Measurements from ENCODE around the gene UBL7. TPM values are rescaled to one million over a fixed set of nuclear protein-coding genes. Genes with fewer than 3 reads are reported as not detected.
A peak's percentile ranks its signal among the peaks of the same experiment; 100 is the strongest.
"Not testable (repeated sequence)": the region's sequence is repeated elsewhere in the genome, so short reads cannot be mapped to it uniquely, and the experiment has no call there.

UBL7 gene, protein sequence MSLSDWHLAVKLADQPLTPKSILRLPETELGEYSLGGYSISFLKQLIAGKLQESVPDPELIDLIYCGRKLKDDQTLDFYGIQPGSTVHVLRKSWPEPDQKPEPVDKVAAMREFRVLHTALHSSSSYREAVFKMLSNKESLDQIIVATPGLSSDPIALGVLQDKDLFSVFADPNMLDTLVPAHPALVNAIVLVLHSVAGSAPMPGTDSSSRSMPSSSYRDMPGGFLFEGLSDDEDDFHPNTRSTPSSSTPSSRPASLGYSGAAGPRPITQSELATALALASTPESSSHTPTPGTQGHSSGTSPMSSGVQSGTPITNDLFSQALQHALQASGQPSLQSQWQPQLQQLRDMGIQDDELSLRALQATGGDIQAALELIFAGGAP
- total RNA-seq: 94.0 TPM

DNA sequence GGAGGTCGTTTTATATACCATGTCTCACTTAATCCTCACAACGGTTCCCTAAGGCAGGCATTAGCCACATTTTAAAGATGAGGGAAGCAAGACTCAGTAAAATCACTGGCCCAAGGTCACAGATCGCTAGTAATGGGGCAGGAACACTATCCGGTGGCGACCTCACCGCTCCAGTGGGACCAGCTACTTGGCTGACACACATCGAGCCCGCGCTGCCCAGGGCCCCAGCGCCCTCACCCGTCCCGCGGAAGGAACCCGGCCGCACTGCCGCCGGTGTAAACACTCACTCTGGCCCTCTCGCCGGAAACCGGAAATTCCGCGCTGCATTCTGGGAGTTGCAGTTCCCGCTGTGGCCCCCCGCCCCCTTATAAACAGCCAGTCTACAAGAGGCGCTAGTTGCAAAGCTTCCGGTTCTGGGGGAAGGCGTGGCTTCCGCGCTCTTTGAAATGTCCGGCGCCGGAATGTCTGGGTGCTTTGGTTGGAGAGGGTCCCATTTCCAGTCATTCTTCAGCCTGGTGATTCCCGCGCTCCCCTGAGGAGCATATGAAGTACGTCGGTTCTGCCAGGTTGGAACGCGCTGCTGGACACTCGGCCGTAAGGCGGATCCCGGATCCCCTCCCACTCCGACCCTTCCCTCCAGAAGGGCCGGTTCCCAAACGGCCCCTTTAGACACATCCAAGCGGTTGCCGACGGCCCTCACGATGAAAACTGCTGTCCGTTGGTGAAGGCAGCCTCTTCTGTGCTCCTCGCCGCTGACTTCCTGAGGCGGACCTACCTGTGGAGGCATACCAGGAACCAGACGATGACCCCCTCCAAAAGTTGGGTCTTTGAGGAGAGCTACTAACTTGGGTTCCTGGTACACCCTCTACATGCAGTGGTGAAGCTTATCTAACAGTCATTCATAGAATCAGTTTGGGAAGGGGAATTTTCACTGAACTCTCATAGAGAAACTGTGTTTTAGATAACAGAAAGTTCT is at the start of gene UBL7:
Gene UBL7, minus strand, starts transcription at position 290 of the 976 bp plus-strand sequence. CDS start 2,293 bp downstream, outside the sequence.
- DNase-seq (ENCODE audit: low read depth in 2 of 3, low spot score in 2 of 3): peak; percentile 87 to 98 (median 96)

DNA sequence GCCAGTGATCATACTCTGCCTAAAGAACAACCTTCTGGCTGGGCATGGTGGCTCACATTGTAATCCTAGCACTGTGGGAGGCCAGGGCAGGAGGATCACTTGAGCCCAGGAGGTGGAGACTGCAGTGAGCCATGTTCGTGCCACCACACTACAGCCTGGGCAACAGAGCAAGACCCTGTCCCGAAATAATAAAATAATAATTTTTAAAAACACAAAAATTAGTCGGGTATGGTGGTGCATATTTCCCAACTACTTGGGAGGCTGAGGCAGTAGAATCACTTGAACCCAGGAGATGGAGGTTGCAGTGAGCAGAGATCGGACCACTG is 45.5 kb upstream of the UBL7 start:
- no peak for DNase-seq (ENCODE audit: low read depth in 2 of 3, low spot score in 2 of 3)

DNA sequence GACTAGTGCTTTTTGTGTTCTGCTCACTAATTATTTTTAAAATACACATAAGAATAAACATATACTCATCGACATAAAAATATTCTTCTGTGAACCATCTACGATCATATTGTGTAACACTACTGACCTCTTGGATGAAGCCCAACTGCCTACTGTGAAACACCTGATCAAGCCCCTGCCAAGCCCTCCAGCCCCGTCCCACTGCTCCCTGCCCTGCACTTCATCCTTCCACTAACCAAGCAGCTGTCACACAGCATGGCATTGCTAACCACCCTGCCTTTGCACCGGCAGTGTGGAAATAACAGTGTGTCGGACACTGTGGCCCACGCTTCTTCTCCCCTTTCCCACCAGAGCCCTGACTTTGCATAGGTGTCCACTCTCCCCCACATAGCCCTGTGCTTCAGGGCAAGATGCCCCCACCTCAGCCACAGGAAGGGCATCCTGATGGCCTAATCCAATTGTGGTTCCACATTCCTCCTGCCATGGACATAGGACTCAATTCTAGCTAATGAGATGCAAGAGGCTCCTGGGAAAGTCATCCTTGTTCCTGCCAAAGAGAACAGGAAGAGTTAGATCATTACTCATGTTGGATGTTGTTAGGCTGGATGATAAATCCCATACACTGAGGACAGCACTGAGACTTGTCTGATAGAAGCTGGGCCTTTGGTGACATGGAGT is 45.0 kb upstream of the UBL7 start:
- no peak for DNase-seq (ENCODE audit: low read depth in 2 of 3, low spot score in 2 of 3)

DNA sequence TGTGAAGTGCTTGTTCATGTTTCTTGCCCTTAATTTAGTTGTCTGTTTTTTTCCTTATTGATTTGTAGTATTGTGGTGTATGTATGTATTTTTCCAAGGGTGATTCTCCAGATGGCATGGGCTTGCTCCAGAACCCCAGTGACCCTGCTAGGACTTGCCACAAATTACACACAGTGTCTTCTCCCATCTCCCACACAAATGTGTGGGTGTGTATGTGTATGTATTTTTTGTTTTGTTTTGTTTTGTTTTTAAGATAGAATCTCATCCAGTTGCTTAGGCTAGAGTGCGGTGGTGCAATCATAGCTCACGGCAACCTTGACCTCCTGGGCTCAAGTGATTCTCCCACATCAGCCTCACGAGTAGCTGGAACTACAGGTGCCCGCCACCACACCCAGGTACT is 43.9 kb upstream of the UBL7 start:
- no peak for DNase-seq (ENCODE audit: low read depth in 2 of 3, low spot score in 2 of 3)

DNA sequence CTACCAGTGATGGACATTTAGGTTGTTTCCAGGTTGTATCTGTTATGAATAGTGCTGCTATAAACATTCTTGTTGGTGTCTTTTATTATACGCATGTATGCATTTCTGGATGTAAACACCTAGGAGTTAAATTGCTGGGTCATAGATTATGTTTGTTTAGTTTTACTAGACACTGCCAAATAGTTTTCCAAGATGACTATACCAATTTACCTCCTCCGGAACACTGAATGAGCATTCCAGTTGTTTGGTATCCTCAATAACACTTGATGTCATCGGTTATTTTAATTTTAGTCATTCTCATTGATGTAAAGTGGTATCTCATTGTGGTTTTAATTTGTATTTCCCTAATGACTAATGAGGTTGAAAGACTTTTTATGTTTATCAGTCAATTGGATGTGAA is 43.5 kb upstream of the UBL7 start:
- DNase-seq (ENCODE audit: low read depth in 2 of 3, low spot score in 2 of 3): no peak

DNA sequence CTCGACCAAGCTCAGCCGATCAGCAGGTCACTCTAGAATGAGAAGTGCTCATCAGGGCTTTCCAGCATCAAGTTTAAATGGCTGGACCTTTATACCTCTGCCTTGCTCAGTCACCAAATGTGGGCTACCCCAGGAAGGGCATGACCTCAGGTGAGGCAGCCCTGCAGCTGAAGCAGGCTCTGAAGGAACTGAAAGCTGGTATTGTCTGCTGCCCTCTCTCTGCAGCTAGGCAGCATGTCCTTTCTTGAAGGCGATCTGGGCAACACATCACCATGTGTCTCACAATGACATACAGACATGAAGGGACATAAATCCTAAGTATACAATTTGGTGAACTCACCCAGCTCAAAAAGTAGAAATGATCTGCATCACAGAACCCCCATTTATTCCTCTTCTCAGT is 41.3 kb upstream of the UBL7 start:
- no peak for DNase-seq (ENCODE audit: low read depth in 2 of 3, low spot score in 2 of 3)

DNA sequence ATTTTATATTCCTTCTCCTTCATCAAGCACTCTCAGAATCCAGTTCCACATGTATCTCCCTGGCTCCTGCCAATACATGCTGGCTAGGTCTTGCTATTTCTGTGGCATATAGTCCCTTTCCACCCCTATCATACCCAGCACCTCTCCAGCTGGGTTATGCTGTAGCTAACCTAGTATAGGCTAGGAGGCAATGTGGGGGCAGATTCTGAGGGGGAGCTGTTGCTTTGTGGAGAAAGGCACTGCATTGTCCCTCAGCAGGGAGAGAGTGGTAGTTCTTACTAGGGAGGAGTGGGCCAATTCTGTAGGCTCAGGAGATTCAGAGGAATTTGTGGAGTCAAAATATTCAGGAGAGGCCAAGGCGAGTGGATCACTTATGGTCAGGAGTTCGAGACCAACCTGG is 39.4 kb upstream of the UBL7 start:
- DNase-seq (ENCODE audit: low read depth in 2 of 3, low spot score in 2 of 3): no peak

DNA sequence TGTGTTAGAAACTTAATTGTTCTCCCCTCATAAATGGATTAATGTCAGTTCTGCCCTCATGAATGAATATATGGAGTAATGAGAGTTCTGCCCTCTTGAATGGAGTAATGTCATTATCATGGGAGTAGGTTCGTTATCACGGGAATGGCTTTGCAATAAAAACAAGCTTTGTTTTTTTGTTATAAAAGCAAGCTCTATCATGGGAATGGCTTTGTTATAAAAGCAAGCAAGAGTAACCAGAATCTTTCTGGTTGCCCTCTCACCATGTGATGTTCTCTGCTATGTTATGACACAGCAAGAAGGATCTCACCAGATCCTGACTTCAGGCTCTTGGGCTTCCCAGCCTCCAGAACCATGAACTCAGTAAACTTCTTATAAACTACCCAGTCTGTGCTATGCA is 38.4 kb upstream of the UBL7 start:
- DNase-seq (ENCODE audit: low read depth in 2 of 3, low spot score in 2 of 3): no peak

DNA sequence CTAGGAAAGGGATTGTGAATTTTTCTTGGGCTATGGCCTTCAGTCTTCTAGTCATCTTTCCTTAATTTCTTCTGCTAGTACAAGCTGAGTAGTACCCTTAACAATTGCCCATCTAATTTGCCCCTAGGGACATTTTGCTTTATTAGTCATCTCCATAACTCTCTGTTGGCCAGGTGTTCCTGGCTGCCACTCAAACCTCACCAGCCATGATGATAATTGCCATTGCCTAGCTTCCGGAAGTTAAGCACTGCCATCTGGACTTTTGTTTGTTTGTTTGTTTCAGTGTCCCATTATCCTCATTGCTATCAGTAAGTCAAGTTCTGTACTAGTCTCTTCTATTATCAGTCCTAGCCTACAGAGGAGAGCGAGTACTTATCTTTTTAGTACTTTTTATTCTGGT is 36.6 kb upstream of the UBL7 start:
- no peak for DNase-seq (ENCODE audit: low read depth in 2 of 3, low spot score in 2 of 3)

DNA sequence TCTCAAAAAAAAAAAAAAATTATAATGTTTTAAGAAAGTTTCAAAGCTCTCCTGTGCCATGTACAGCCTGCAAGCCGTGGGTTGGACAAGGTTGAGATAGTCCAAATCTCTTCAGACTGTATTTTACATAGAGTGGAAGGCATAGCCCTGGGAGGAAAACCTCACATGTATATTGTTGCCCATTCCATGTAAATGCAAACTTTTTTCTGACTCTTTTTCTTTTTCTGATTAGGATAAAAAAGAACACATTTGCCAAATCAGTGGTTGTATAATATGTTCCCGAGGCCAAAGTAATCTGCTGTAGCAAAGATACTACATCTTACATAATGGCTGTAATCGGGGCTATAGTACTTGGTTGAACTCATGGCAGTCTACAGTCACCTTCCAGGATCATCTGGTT is 35.7 kb upstream of the UBL7 start:
- no peak for DNase-seq (ENCODE audit: low read depth in 2 of 3, low spot score in 2 of 3)

DNA sequence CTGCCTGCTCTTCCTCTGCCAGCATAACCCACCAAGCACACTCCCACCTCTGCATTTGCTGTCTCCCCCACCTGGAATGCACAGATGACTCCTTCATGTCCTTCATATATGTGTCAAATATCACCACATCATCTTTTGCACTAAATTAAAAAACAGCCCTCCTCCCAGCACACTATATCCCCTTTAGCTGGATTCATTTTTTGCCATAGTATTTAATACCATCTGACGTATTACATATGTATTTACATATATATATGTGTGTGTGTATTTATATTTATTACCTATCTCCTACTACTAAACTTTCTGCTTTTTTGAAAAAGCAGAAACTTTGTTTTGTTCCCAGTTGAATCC is 29.4 kb upstream of the UBL7 start:
- no peak for DNase-seq (ENCODE audit: low read depth in 2 of 3, low spot score in 2 of 3)

DNA sequence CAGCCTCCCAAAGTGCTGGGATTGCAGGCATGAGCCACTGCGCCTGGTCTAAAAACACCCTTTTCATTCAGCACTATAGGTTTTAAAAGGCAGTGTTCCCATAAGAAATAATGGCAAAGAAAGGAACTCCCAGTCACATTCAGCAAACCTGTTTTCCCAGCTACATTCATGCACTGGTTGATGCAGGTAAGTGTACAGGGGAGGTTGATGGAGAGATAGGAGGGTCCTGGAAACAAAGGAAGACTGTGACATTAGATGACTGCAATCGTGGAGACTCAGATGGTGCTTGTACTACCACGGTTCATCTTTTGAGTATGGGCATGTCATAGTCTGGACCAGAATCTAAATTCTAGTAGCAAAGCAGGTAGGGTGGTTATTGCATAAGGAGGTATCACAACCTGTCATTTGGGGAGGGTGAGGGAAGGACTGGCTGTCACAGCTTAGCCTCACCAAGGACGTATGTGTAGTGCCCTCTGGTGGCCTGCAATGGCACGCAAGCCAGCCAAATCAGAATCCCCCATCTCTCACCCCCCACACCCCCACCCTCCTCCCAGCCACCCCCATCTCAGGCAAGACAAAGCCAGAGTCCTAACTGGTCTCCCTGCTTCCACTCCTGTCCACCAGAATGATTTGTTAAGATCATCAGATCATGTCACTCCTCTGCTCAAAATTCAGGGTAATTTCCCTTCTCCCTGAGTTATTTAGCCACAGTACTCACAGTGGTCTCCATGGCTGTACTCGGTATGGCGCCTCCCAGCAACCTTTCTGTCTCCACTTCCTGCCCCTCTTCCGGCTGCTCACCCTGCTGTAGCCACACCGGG is 28.8 kb upstream of the UBL7 start:
- DNase-seq (ENCODE audit: low read depth in 2 of 3, low spot score in 2 of 3): peak; percentile 21 to 83 (median 77)

DNA sequence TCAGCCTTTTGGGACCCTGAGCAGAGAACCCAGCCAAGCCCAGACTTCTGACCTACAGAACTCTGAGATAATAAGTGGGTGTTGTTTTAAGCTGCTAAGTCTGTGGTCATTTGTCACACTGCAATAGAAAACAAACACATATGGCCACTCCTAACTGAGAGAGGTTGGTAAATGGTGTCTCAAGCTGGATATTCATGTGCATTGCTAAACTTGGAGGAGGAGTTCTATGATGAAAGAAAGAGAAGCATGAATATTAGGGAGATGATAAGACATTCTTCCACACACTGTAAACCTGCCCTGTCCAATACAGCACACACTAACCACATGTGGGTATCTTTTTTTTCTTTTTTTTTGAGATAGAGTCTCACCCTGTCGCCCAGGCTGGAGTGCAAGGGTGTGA is 27.8 kb upstream of the UBL7 start:
- no peak for DNase-seq (ENCODE audit: low read depth in 2 of 3, low spot score in 2 of 3)

DNA sequence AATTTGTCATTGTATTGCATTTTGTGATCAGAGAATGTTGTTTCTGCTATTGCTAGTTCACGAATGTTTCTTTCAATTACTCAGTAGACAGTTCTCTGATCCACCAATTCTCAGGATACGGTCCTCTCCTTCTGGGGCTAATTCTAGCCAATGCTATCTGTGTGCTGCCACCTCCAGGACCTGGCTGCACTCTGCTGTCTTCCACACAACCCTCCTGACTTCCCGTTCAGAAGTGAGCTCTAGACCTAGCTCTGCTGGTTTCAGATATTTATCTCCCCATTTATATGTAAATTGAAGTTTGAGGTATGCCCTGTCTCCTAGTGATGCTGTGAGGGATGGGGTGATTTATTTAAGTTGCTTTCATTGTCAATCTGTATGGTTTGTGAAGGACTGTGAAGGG is 21.7 kb upstream of the UBL7 start:
- no peak for DNase-seq (ENCODE audit: low read depth in 2 of 3, low spot score in 2 of 3)

DNA sequence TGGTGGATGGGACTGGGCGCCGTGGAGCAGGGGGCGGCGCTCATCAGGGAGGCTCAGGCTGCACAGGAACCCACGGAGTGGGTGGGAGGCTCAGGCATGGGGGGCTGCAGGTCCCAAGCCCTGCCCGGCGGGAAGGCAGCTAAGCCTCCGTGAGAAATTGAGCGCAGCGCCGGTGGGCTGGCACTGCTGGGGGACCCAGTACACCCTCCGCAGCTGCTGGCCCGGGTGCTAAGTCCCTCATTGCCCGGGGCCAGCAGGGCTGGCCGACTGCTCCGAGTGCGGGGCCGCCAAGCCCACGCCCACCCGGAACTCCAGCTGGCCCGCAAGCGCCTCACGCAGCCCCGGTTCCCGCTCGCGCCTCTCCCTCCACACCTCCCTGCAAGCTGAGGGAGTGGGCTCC is 19.4 kb upstream of the UBL7 start:
- DNase-seq (ENCODE audit: low read depth in 2 of 3, low spot score in 2 of 3): not testable (repeated sequence)

DNA sequence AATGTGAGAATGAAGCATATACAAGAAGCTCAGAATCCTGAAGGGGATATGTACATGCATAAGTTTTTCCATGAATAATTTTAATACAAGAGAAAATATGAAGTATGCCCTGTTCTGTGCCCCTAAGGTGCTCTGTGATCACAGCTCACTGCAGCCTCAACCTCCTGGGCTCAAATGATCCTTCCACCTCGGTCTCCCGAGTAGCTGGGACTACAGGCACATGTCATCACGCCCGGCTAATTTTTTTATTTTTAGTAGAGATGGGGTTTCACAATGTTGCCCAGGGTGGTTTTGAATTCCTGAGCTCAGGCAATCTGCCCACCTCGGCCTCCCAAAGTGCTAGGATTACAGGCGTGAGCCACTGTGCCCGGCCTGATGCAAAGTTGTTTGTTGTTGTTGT is 10.7 kb upstream of the UBL7 start:
- not testable (repeated sequence) for DNase-seq (ENCODE audit: low read depth in 2 of 3, low spot score in 2 of 3)

DNA sequence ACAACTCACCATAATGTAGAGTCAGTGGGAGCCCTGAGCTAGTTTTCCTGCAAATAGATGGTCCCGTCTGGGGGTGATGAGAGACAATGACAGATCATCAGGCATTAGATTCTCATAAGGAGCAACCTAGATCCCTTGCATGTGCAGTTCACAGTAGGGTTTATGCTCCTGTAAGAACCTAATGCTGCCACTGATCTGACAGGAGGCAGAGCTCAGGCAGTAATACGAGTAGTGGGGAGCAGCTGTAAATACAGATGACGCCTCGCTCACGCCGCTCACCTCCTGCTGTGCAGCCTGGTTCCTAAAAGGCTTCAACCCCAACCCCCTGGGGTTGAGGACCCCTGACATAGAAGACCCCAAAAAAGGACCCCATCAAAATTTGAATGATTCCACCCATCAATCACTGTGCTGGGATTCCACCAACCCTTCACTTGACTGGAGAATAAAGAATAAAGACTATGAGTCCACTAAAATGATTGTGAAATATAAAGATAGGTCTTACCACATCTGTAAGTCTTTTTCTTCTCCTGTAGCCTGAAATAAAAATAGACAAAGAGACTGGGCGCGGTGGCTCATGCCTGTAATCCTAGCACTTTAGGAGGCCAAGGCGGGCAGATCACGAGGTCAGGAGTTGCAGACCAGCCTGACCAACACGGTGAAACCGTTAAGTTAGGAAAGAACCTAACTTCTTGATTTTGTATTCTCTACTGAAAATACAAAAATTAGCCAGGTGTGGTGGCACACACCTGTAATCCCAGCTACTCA is 9.9 kb upstream of the UBL7 start:
- no peak for DNase-seq (ENCODE audit: low read depth in 2 of 3, low spot score in 2 of 3)

DNA sequence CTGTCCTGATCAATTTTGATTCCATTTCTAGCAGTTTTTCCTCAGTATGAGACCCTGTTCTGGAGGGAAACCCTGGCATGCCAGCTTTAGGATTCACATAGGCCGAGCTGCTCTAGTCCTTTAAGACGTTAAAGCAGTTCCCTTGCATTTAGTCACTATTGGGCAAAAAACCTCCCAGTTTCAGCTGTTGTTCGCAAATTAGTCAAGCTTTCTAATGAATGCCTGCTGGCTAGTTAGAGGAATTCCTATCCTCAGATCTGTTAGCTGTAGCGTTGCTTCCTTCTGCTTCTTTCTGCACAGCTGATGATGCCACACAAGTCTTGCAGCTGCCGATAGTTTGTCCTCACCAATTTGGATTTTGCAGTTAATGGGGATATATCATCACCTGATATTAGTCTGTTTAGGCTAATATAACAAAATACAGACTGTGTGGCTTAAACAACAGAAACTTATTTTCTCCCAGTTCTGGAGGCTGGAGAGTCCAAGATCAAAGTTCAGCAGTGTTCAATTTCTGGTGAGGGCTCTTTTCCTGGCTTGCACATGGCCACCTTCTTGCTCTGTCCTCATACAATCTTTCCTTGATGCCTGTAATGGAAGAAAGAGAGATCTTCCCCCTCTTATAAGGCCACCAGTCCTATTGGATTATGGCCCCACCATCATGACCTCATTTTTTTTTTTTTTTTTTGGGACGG is 7.5 kb upstream of the UBL7 start:
- no peak for DNase-seq (ENCODE audit: low read depth in 2 of 3, low spot score in 2 of 3)

DNA sequence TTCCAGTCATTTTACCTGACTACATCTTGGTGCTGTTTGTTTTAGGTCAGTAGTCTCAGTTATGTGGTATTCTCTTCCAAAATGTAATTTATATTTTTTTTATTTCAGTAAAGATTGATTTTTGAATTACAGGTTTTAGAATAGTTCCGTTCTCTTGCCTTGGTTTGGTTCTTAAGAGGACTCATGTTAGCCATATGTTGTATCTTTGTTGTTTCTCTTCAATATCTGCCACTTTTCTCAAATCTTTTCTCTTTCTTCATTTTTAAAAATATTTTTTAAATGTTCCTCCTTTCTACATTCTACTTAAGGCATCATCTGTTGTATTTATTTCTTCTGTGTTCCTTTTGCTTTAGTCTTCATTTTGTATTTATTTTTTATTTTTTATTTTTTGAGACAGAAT is 5.6 kb upstream of the UBL7 start:
- no peak for DNase-seq (ENCODE audit: low read depth in 2 of 3, low spot score in 2 of 3)
